WTC11 (cell line): ENCODE data around the gene FANCL. TPM values are rescaled to one million over a fixed set of nuclear protein-coding genes. Genes with fewer than 3 reads are reported as not detected.
A peak's percentile ranks its signal among the peaks of the same experiment; 100 is the strongest.
"Not testable (repeated sequence)": the region's sequence is repeated elsewhere in the genome, so short reads cannot be mapped to it uniquely, and the experiment has no call there.

Experiments used
- ATAC-seq: fragments of 200-7000 bp; cut with Tn5 transposase; 2 replicates; pipeline ENCODE4 v1.10.0; 2021; ENCODE audit warnings: mild to moderate bottlenecking, moderate library complexity
- CTCF ChIA-PET: fragments of 300-600 bp; sonication (Branson Sonifier 250); formaldehyde crosslinking; loops from one replicate; lab custom pipeline; 2021; ENCODE audit warnings: antibody characterized with exemption; lab: Charles Lee
- POLR2A ChIA-PET: fragments of 350-600 bp; sonication (Branson Sonifier 250); formaldehyde crosslinking; loops from one replicate; lab custom pipeline; 2021; ENCODE audit warnings: antibody characterized with exemption; lab: Charles Lee
- DNase-seq: peaks from one replicate; pipeline ENCODE4 v3.0.0; 2021; ENCODE audit warnings: low spot score
- H3K27ac Mint-ChIP-seq: 2 replicates; pipeline ENCODE4 v1.8.0; 2021; ENCODE audit warnings: mixed read lengths
- H3K27me3 Mint-ChIP-seq: 2 replicates; pipeline ENCODE4 v1.8.0; 2021; ENCODE audit warnings: low read depth, mild to moderate bottlenecking, moderate library complexity, mixed read lengths
- H3K36me3 Mint-ChIP-seq: 2 replicates; pipeline ENCODE4 v1.8.0; 2021; ENCODE audit warnings: mixed read lengths
- H3K4me1 Mint-ChIP-seq: 2 replicates; pipeline ENCODE4 v1.8.0; 2022; ENCODE audit warnings: mixed read lengths
- H3K4me3 Mint-ChIP-seq: 2 replicates; pipeline ENCODE4 v1.8.0; 2021; ENCODE audit warnings: mild to moderate bottlenecking, moderate library complexity, mixed read lengths
- H3K9me3 Mint-ChIP-seq: 2 replicates; pipeline ENCODE4 v1.8.0; 2021; ENCODE audit warnings: mixed read lengths
- CREB1 ChIP-seq: sonication (generic); formaldehyde crosslinking; IDR thresholded peaks from 2 replicates; pipeline ENCODE4 v1.8.0; 2023; ENCODE audit warnings: mild to moderate bottlenecking, missing genetic modification reagents
- FOXP1 ChIP-seq: sonication (generic); formaldehyde crosslinking; IDR thresholded peaks from 2 replicates; pipeline ENCODE4 v1.8.0; 2022; ENCODE audit warnings: missing genetic modification reagents, mild to moderate bottlenecking, moderate library complexity, borderline replicate concordance
- NR2C2 ChIP-seq: sonication (generic); formaldehyde crosslinking; IDR thresholded peaks from 2 replicates; pipeline ENCODE4 v1.8.0; 2022; ENCODE audit warnings: mild to moderate bottlenecking, missing genetic modification reagents
- NR3C1 ChIP-seq: sonication (generic); formaldehyde crosslinking; conservative IDR thresholded peaks from 2 replicates; pipeline ENCODE4 v1.8.1; 2023; ENCODE audit warnings: low read depth, mild to moderate bottlenecking, missing genetic modification reagents
- SP1 ChIP-seq: sonication (generic); formaldehyde crosslinking; conservative IDR thresholded peaks from 2 replicates; pipeline ENCODE4 v1.8.1; 2022; ENCODE audit warnings: missing genetic modification reagents
- ZNF317 ChIP-seq: sonication (generic); formaldehyde crosslinking; IDR thresholded peaks from 2 replicates; pipeline ENCODE4 v1.8.1; 2023; ENCODE audit warnings: low read depth, mild to moderate bottlenecking, moderate library complexity, missing genetic modification reagents, borderline replicate concordance
- ZNF416 ChIP-seq: fragments of 250-450 bp; sonication (Bioruptor Pico); IDR thresholded peaks from 2 replicates; pipeline ENCODE4 v1.9.0; 2021; ENCODE audit warnings: mild to moderate bottlenecking, inconsistent platforms
- ZNF671 ChIP-seq: fragments of 250-450 bp; sonication (Bioruptor Pico); IDR thresholded peaks from 2 replicates; pipeline ENCODE4 v1.8.0; 2021; ENCODE audit warnings: mild to moderate bottlenecking
- total RNA-seq: library from RNA; stranded (reverse); gene quantifications from 3 replicates; pipeline ENCODE4 v1.2.3, GENCODE V29; 2021
- TF ChIP-seq, protein P1 (sequence below): sonication (generic); formaldehyde crosslinking; IDR thresholded peaks from 2 replicates; pipeline ENCODE4 v1.8.1; 2023; ENCODE audit warnings: mild to moderate bottlenecking, missing genetic modification reagents, moderate library complexity
- TF ChIP-seq, protein P2 (sequence below): sonication (generic); formaldehyde crosslinking; IDR thresholded peaks from 2 replicates; pipeline ENCODE4 v1.8.1; 2022; ENCODE audit warnings: mild to moderate bottlenecking, moderate library complexity, missing genetic modification reagents
- TF ChIP-seq, protein P3 (sequence below): sonication (generic); formaldehyde crosslinking; IDR thresholded peaks from 2 replicates; pipeline ENCODE4 v1.8.0; 2023; ENCODE audit warnings: missing genetic modification reagents
- TF ChIP-seq, protein P4 (sequence below): fragments of 250-450 bp; sonication (Bioruptor Pico); IDR thresholded peaks from 2 replicates; pipeline ENCODE4 v1.8.0; 2021; ENCODE audit warnings: mild to moderate bottlenecking
- TF ChIP-seq, protein P5 (sequence below): sonication (generic); formaldehyde crosslinking; IDR thresholded peaks from 2 replicates; pipeline ENCODE4 v1.8.1; 2022; ENCODE audit warnings: missing genetic modification reagents, borderline replicate concordance
- TF ChIP-seq, protein P6 (sequence below): fragments of 200-600 bp; IDR thresholded peaks from 2 replicates; pipeline ENCODE4 v1.8.0; 2022; ENCODE audit warnings: antibody characterized with exemption
- TF ChIP-seq, protein P7 (sequence below): sonication (generic); formaldehyde crosslinking; IDR thresholded peaks from 2 replicates; pipeline ENCODE4 v1.8.0; 2022; ENCODE audit warnings: mild to moderate bottlenecking, missing genetic modification reagents
- TF ChIP-seq, protein P8 (sequence below): fragments of 250-450 bp; sonication (Bioruptor Pico); IDR thresholded peaks from 2 replicates; pipeline ENCODE4 v1.9.0; 2021; ENCODE audit warnings: mild to moderate bottlenecking, borderline replicate concordance

FANCL gene
- total RNA-seq, 1 experiment from 2014 or later = 38.8 TPM

DNA sequence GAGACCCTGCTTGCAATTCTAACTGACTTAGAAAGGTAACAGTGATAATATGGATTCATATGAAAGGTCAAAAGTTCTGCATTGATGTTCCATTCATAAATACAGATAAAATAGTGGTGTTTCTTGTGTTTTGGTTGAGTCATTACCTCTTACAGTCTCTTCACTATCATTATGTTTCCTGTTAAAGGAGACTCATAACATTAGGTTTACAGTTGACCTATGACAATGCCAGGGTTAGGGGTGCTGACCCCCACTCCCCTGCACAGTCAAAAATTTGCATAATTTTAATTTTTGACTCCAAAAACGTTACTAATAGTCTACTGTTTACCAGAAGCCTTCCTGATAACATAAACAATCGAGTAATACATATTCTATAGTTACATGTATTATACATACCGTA is 119.1 kb downstream of the FANCL start (continued):
- TF ChIP-seq NR2C2 (CRISPR knock-in tag) = no peak

DNA sequence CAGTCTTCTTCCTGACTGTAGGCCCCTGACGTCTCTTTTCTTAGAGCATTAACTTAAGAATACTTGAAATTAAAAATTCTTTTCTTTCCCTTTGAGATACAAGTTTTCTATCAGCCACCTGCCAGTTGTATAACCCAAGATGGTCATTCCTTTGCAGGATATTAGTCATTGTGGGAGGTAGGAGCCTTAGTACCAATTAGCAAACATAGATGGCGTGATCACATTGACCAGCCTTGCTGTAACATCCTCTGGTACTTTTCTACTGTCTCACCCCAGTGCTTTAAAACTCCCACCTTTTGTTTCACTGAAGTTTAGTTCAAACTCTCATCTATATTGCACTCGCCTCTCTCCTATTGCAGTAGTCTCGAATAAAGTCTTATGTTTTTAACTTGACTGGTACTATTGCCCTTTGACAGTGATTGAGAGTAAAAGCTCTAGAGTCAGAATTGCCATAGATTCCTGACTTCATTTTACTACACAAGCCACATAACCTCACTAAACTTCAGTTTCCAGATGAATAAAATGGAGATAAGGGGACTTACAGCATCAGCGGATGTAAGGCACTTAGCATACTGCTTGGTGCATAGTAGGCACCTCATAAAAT is 120.4 kb downstream of the FANCL start:
- TF ChIP-seq, protein P1, sequence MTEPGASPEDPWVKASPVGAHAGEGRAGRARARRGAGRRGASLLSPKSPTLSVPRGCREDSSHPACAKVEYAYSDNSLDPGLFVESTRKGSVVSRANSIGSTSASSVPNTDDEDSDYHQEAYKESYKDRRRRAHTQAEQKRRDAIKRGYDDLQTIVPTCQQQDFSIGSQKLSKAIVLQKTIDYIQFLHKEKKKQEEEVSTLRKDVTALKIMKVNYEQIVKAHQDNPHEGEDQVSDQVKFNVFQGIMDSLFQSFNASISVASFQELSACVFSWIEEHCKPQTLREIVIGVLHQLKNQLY = no peak
- TF ChIP-seq ZNF671 = no peak
- TF ChIP-seq, protein P2, sequence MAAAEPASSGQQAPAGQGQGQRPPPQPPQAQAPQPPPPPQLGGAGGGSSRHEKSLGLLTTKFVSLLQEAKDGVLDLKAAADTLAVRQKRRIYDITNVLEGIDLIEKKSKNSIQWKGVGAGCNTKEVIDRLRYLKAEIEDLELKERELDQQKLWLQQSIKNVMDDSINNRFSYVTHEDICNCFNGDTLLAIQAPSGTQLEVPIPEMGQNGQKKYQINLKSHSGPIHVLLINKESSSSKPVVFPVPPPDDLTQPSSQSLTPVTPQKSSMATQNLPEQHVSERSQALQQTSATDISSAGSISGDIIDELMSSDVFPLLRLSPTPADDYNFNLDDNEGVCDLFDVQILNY (CRISPR knock-in tag) = no peak
- TF ChIP-seq, protein P3, sequence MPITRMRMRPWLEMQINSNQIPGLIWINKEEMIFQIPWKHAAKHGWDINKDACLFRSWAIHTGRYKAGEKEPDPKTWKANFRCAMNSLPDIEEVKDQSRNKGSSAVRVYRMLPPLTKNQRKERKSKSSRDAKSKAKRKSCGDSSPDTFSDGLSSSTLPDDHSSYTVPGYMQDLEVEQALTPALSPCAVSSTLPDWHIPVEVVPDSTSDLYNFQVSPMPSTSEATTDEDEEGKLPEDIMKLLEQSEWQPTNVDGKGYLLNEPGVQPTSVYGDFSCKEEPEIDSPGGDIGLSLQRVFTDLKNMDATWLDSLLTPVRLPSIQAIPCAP (CRISPR knock-in tag) = no peak
- TF ChIP-seq, protein P4, sequence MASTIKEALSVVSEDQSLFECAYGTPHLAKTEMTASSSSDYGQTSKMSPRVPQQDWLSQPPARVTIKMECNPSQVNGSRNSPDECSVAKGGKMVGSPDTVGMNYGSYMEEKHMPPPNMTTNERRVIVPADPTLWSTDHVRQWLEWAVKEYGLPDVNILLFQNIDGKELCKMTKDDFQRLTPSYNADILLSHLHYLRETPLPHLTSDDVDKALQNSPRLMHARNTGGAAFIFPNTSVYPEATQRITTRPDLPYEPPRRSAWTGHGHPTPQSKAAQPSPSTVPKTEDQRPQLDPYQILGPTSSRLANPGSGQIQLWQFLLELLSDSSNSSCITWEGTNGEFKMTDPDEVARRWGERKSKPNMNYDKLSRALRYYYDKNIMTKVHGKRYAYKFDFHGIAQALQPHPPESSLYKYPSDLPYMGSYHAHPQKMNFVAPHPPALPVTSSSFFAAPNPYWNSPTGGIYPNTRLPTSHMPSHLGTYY (CRISPR knock-in tag) = no peak
- TF ChIP-seq NR3C1 (CRISPR knock-in tag) = no peak
- TF ChIP-seq NR2C2 (CRISPR knock-in tag) = no peak
- TF ChIP-seq ZNF317 = no peak
- no peak for TF ChIP-seq SP1 (CRISPR knock-in tag)
- TF ChIP-seq ZNF416 (CRISPR knock-in tag) = no peak
- TF ChIP-seq, protein P5, sequence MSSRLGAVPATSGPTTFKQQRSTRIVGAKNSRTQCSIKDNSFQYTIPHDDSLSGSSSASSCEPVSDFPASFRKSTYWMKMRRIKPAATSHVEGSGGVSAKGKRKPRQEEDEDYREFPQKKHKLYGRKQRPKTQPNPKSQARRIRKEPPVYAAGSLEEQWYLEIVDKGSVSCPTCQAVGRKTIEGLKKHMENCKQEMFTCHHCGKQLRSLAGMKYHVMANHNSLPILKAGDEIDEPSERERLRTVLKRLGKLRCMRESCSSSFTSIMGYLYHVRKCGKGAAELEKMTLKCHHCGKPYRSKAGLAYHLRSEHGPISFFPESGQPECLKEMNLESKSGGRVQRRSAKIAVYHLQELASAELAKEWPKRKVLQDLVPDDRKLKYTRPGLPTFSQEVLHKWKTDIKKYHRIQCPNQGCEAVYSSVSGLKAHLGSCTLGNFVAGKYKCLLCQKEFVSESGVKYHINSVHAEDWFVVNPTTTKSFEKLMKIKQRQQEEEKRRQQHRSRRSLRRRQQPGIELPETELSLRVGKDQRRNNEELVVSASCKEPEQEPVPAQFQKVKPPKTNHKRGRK = no peak
- Mint-ChIP-seq H3K27ac (no peak overlapping the region), H3K4me1 (no peaks in the 10 kb centered on the region), H3K9me3 (peaks cover 32% of the 10 kb centered on the region), H3K27me3 (no peaks in the 10 kb centered on the region; the same call in 1 of the 2 replicates), H3K36me3 (peaks cover 40% of the 10 kb centered on the region), H3K4me3 (no peak overlapping the region)
- DNase-seq (no peak), ATAC-seq (no peak)
- ChIA-PET POLR2A (no interaction called here), CTCF (no interaction called here)

DNA sequence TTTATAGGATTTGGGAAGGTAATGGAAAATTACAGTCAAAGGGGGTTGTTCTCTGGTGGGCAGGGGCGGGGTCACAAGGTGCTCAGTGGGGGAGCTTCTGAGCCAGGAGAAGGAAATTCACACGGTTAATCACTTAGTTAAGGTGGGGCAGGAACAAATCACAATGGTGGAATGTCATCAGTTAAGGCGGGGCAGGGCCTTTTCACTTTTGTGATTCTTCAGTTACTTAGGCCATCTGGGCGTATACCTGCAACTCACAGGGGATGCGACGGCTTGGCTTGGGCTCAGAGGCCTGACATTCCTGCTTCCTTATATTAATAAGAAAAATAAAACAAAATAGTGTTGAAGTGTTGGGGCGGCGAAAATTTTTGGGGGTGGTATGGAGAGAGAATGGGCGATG is 127.6 kb downstream of the FANCL start:
- H3K4me3 Mint-ChIP-seq, ATAC-seq, CTCF ChIA-PET, DNase-seq, H3K27me3 Mint-ChIP-seq, POLR2A ChIA-PET: not testable (repeated sequence)
- Mint-ChIP-seq H3K9me3 (peaks cover 21% of the 10 kb centered on the region), H3K36me3 (peaks cover 21% of the 10 kb centered on the region), H3K27ac (peak overlapping the region; percentile 39; the same call in 1 of the 2 replicates), H3K4me1 (peaks cover 15% of the 10 kb centered on the region)

DNA sequence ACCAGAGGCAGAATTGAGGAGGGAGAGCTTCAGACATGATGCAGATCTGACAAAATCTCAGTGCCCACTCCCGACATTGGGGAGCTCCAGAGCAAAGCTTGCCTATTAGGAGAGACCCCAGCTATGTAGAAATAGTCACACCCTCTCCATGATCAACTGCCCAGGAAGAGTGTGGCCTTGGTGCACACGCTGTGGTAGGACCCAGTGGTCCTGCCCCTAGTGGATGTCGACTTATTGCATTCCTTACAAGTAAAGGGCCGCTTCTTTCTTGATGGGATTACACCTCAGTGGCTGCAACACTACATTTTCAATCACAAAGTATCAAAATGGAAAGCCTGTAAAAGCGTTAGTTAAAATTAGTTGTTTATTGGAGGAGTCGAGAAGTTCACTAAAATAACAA is 130.4 kb downstream of the FANCL start:
- H3K27me3 Mint-ChIP-seq = no peaks in the 10 kb centered on the region
- no peaks in the 10 kb centered on the region; the same call in 1 of the 2 replicates for H3K36me3 Mint-ChIP-seq
- POLR2A ChIA-PET = no interaction called here
- H3K9me3 Mint-ChIP-seq = no peaks in the 10 kb centered on the region
- H3K4me3 Mint-ChIP-seq = no peak overlapping the region
- H3K4me1 Mint-ChIP-seq = peaks cover 15% of the 10 kb centered on the region
- ATAC-seq (peak; percentile 98), DNase-seq (peak; percentile 21)
- CTCF ChIA-PET = no interaction called here
- no peak overlapping the region for H3K27ac Mint-ChIP-seq
- TF ChIP-seq CREB1 (CRISPR knock-in tag) (no peak), SP1 (CRISPR knock-in tag) (no peak), FOXP1 (CRISPR knock-in tag) (no peak)
- TF ChIP-seq, protein P6, sequence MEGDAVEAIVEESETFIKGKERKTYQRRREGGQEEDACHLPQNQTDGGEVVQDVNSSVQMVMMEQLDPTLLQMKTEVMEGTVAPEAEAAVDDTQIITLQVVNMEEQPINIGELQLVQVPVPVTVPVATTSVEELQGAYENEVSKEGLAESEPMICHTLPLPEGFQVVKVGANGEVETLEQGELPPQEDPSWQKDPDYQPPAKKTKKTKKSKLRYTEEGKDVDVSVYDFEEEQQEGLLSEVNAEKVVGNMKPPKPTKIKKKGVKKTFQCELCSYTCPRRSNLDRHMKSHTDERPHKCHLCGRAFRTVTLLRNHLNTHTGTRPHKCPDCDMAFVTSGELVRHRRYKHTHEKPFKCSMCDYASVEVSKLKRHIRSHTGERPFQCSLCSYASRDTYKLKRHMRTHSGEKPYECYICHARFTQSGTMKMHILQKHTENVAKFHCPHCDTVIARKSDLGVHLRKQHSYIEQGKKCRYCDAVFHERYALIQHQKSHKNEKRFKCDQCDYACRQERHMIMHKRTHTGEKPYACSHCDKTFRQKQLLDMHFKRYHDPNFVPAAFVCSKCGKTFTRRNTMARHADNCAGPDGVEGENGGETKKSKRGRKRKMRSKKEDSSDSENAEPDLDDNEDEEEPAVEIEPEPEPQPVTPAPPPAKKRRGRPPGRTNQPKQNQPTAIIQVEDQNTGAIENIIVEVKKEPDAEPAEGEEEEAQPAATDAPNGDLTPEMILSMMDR = no peak
- TF ChIP-seq, protein P3 (CRISPR knock-in tag) = no peak
- TF ChIP-seq, protein P7, sequence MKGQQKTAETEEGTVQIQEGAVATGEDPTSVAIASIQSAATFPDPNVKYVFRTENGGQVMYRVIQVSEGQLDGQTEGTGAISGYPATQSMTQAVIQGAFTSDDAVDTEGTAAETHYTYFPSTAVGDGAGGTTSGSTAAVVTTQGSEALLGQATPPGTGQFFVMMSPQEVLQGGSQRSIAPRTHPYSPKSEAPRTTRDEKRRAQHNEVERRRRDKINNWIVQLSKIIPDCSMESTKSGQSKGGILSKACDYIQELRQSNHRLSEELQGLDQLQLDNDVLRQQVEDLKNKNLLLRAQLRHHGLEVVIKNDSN (CRISPR knock-in tag) = no peak
- TF ChIP-seq, protein P8, sequence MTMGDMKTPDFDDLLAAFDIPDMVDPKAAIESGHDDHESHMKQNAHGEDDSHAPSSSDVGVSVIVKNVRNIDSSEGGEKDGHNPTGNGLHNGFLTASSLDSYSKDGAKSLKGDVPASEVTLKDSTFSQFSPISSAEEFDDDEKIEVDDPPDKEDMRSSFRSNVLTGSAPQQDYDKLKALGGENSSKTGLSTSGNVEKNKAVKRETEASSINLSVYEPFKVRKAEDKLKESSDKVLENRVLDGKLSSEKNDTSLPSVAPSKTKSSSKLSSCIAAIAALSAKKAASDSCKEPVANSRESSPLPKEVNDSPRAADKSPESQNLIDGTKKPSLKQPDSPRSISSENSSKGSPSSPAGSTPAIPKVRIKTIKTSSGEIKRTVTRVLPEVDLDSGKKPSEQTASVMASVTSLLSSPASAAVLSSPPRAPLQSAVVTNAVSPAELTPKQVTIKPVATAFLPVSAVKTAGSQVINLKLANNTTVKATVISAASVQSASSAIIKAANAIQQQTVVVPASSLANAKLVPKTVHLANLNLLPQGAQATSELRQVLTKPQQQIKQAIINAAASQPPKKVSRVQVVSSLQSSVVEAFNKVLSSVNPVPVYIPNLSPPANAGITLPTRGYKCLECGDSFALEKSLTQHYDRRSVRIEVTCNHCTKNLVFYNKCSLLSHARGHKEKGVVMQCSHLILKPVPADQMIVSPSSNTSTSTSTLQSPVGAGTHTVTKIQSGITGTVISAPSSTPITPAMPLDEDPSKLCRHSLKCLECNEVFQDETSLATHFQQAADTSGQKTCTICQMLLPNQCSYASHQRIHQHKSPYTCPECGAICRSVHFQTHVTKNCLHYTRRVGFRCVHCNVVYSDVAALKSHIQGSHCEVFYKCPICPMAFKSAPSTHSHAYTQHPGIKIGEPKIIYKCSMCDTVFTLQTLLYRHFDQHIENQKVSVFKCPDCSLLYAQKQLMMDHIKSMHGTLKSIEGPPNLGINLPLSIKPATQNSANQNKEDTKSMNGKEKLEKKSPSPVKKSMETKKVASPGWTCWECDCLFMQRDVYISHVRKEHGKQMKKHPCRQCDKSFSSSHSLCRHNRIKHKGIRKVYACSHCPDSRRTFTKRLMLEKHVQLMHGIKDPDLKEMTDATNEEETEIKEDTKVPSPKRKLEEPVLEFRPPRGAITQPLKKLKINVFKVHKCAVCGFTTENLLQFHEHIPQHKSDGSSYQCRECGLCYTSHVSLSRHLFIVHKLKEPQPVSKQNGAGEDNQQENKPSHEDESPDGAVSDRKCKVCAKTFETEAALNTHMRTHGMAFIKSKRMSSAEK = no peak
